GM10248 (cell line): ENCODE data around the gene CLN6.

ENCODE experiments used
- CTCF ChIA-PET: fragments of 300-600 bp; sonication (Branson Sonifier 250); formaldehyde crosslinking; extraction: SDS; loops from one replicate; lab custom pipeline; 2021; ENCODE audit warnings: antibody characterized with exemption; lab: Yijun Ruan, JAX
- POLR2A ChIA-PET: fragments of 350-650 bp; sonication (Branson Sonifier 250); formaldehyde crosslinking; extraction: SDS; loops from one replicate; lab custom pipeline; 2020; ENCODE audit warnings: antibody characterized with exemption; lab: Yijun Ruan, JAX
- DNase-seq: peaks from one replicate; pipeline ENCODE4 v3.0.0; 2012; ENCODE audit errors: extremely low spot score
- CTCF ChIP-seq: IDR thresholded peaks from 2 replicates; pipeline ENCODE4 v1.5.1; 2012; ENCODE audit warnings: mild to moderate bottlenecking, low read depth; ENCODE audit errors: extremely low read depth, missing control alignments, control extremely low read depth

The CLN6 gene

GRCh38 chr15:68276668-68277067 lies 47.1 kb upstream of the CLN6 start:
- CTCF ChIA-PET = interaction anchor here (1.3 to 5.0 kb wide), 4 partner anchors 13 to 32 kb away, joined by 3 to 29 read pairs (median 17); no protein-coding TSS in a partner anchor
- POLR2A ChIA-PET = no interaction called here
- TF ChIP-seq CTCF = no peak
- DNase-seq = no peak

- ChIA-PET CTCF (interaction anchor here (0.8 to 4.7 kb wide), 4 partner anchors 12 to 31 kb away, joined by 3 to 20 read pairs (median 10); no protein-coding TSS in a partner anchor), POLR2A (no interaction called here)
These were observed 45.7 kb upstream of the CLN6 start for GRCh38 chr15:68275165-68275746.

GRCh38 chr15:68274201-68274848 lies 44.8 kb upstream of the CLN6 start:
- DNase-seq = no peak
- no peak for TF ChIP-seq CTCF
- ChIA-PET POLR2A (no interaction called here), CTCF (interaction anchor here (0.8 to 4.7 kb wide), 5 partner anchors 12 to 32 kb away, joined by 3 to 20 read pairs (median 4); no protein-coding TSS in a partner anchor)

More at GRCh38 chr15:68275165-68275746, 45.7 kb upstream of the CLN6 start:
- TF ChIP-seq CTCF = no peak
- DNase-seq = no peak

GRCh38 chr15:68272721-68273271 lies 43.3 kb upstream of the CLN6 start:
- TF ChIP-seq CTCF = no peak
- CTCF ChIA-PET = interaction anchor here (1.4 to 3.3 kb wide), 3 partner anchors 16 to 20 kb away, joined by 4 to 18 read pairs (median 4); no protein-coding TSS in a partner anchor
- DNase-seq = no peak
- POLR2A ChIA-PET = no interaction called here

- no peak for TF ChIP-seq CTCF
- DNase-seq = no peak
- CTCF ChIA-PET = interaction anchor here (1.1 to 1.6 kb wide), 2 partner anchors 17 to 19 kb away, joined by 3 to 4 read pairs; no protein-coding TSS in a partner anchor
- POLR2A ChIA-PET = no interaction called here
These were observed 42.4 kb upstream of the CLN6 start for GRCh38 chr15:68271854-68272471.

GRCh38 chr15:68268405-68268804 lies 38.9 kb upstream of the CLN6 start:
- TF ChIP-seq CTCF = no peak
- POLR2A ChIA-PET = no interaction called here
- CTCF ChIA-PET = interaction anchor here (1.7 kb wide), 1 partner anchor 16 kb away, joined by 5 read pairs; no protein-coding TSS in a partner anchor
- no peak for DNase-seq
